Lower leg skin (tissue), 4 donors: ENCODE data around the gene THADA. TPM values are rescaled to one million over a fixed set of nuclear protein-coding genes. Genes with fewer than 3 reads are reported as not detected.
"Not testable (repeated sequence)": the region's sequence is repeated elsewhere in the genome, so short reads cannot be mapped to it uniquely, and the experiment has no call there.

Experiments used
- DNase-seq, 2 donors: peaks; one replicate each; pipeline ENCODE4 v3.0.0-alpha.2; 2019; ENCODE audit warnings: low spot score in 2 of 2
- H3K4me3 ChIP-seq: fragments of 200-600 bp; sonication (generic); 2 replicates; pipeline ENCODE4 v1.5.1; 2017; ENCODE audit warnings: mild to moderate bottlenecking, low read depth; ENCODE audit not compliant: poor library complexity, severe bottlenecking
- POLR2A ChIP-seq, 2 donors: fragments of 450-650 bp; IDR thresholded peaks; one replicate each; pipeline ENCODE4 v1.6.1; 2016 to 2017; ENCODE audit warnings: antibody characterized with exemption in 2 of 2, mild to moderate bottlenecking in 1 of 2, moderate library complexity in 1 of 2
- WGBS, 2 donors: methylation state at CpG; one replicate each; pipeline ENCODE4 v1.1.5; 2018; 5-methylcytosine and 5-hydroxymethylcytosine counted together
- intact Hi-C: fragments of 100-400 bp; cut with DNase I; formaldehyde crosslinking; loops from one replicate; pipeline ENCODE4 v1.15.0; 2023; ENCODE audit warnings: low total_unique reads
- total RNA-seq, 4 donors: library from RNA; depleted of rRNA; stranded (reverse); fragments of >200 nt; gene quantifications; one replicate each; pipeline ENCODE4 v1.1.0, GENCODE V29; 2016
- TF ChIP-seq, protein P1 (sequence below), 3 donors: fragments of 450-650 bp; IDR thresholded peaks; one replicate each; pipeline ENCODE4 v1.5.1; 2016; ENCODE audit warnings: antibody characterized with exemption in 3 of 3, mild to moderate bottlenecking in 3 of 3, moderate library complexity in 2 of 3

Gene THADA
- total RNA-seq, 4 donors from 2014 or later: 19.5 to 26.4 (median 22.2) TPM

DNA sequence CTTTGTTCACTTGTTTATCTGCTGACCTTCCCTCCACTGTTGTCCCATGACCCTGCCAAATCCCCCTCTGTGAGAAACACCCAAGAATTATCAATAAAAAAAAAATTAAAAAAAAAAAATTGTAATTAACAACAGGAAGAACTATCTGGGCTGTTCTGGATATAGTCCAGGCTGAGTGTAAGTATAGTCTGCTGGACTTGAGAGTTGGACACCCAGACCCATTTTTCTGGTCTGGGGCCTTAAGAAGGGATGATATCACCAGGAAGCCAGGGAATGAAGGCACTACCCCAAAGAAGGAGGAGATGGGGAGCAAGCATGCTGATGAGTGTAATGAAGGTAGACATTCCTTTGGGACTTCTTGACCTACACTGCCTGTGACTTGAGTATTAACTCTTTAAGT is 297.3 kb downstream of the THADA start:
- intact Hi-C loops: no loop called here
- no peak overlapping the region for H3K4me3 ChIP-seq
- TF ChIP-seq POLR2A (IDR thresholded peaks at IDR 0.05): no peak
- TF ChIP-seq, protein P1, sequence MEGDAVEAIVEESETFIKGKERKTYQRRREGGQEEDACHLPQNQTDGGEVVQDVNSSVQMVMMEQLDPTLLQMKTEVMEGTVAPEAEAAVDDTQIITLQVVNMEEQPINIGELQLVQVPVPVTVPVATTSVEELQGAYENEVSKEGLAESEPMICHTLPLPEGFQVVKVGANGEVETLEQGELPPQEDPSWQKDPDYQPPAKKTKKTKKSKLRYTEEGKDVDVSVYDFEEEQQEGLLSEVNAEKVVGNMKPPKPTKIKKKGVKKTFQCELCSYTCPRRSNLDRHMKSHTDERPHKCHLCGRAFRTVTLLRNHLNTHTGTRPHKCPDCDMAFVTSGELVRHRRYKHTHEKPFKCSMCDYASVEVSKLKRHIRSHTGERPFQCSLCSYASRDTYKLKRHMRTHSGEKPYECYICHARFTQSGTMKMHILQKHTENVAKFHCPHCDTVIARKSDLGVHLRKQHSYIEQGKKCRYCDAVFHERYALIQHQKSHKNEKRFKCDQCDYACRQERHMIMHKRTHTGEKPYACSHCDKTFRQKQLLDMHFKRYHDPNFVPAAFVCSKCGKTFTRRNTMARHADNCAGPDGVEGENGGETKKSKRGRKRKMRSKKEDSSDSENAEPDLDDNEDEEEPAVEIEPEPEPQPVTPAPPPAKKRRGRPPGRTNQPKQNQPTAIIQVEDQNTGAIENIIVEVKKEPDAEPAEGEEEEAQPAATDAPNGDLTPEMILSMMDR (IDR thresholded peaks at IDR 0.05): no peak
- no peak for DNase-seq

DNA sequence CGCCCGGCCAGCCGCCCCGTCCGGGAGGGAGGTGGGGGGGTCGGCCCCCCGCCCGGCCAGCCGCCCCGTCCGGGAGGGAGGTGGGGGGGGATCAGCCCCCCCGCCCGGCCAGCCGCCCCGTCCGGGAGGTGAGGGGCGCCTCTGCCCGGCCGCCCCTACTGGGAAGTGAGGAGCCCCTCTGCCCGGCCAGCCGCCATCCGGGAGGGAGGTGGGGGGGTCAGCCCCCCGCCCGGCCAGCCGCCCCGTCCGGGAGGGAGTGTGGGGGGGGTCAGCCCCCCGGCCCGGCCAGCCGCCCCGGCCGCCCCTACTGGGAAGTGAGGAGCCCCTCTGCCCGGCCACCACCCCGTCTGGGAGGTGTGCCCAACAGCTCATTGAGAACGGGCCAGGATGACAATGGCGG is 298.1 kb downstream of the THADA start:
- intact Hi-C loops, H3K4me3 ChIP-seq, DNase-seq: not testable (repeated sequence)
- WGBS, 2 donors: no CpG with 5 or more reads among the region's 36 CpGs

DNA sequence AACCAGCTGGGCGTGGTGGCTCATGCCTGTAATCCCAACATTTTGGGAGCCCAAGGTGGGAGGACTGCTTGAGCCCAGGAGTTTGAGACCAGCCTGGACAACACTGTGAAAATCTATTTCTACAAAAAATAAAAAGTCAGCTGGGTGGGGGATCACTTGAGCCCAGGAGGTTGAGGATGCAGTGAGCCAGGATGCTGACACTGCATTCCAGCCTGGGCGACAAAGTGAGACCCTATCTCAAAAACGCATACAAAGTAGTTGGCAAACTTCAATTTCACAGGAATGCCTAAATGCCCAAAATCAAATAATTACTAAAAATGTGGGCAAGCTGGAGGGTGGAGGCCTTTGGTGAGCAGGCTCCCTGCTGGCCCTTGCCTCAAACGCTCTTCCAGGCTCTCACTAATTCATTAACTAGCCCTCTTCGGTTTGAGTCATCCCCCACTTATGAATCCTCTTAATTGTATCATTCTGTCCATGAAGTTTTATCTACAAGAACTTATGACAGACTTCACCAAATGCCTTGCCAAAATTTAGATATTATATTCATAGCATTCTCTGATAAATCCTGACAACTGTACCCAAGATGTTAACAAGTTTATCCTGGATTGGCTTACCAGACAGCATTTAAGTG is 300.8 kb downstream of the THADA start:
- intact Hi-C loops: no loop called here
- no peak for DNase-seq
- no peak for TF ChIP-seq POLR2A (IDR thresholded peaks at IDR 0.05)
- TF ChIP-seq, protein P1 (IDR thresholded peaks at IDR 0.05): no peak
- H3K4me3 ChIP-seq: no peak overlapping the region
- WGBS, 2 donors: 81 to 82% methylated on average over 5 of the region's 5 CpGs

DNA sequence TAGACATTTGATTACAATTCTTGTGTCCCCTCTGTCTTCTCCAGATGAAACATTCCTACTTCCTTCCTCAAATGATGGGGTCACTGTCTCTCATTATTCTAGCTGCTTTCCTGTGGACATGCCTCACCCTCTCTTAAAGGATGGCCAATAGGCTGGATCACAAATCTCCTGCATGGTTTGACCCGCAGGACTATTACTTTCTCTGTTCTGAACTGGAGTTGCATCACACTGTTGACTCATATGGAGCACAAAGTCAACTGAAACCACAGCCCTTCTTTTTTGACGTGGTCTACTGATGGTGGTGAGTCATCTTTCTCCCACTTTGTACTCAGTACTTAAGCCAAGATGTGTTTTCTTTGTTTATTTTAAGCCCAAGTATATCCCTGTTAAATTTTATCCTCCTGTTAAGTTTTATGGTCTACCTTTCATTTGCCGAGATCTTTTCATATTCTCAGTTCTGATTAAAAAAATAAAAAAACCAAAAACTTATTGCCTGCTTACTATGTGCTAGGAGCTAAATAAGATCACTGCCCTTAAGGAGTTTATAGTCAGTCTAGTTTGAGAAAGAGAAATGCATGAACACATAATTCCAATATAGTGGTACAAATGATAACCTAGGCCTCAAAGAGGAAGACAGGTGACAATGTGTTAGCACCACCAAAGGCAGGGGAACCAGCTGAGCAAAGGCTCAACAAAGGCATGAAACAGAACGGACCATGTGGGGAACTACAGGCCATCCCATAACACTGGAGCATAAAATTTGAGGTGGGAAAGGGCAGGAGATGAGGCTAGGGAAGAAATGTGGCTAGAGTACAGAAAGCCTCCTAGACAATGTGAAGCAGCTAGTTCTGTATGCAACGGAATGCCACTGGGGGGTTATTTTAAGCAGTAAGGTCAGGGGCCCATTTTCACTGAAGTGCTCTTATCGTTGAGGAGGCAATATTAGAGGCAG is 301.8 kb downstream of the THADA start:
- 60 to 62% methylated on average over 6 of the region's 6 CpGs for WGBS, 2 donors
- TF ChIP-seq POLR2A (IDR thresholded peaks at IDR 0.05): no peak
- TF ChIP-seq, protein P1 (IDR thresholded peaks at IDR 0.05): no peak
- H3K4me3 ChIP-seq: no peak overlapping the region
- intact Hi-C loops: no loop called here
- DNase-seq: peak in 1 of 2 donors; percentile 78

DNA sequence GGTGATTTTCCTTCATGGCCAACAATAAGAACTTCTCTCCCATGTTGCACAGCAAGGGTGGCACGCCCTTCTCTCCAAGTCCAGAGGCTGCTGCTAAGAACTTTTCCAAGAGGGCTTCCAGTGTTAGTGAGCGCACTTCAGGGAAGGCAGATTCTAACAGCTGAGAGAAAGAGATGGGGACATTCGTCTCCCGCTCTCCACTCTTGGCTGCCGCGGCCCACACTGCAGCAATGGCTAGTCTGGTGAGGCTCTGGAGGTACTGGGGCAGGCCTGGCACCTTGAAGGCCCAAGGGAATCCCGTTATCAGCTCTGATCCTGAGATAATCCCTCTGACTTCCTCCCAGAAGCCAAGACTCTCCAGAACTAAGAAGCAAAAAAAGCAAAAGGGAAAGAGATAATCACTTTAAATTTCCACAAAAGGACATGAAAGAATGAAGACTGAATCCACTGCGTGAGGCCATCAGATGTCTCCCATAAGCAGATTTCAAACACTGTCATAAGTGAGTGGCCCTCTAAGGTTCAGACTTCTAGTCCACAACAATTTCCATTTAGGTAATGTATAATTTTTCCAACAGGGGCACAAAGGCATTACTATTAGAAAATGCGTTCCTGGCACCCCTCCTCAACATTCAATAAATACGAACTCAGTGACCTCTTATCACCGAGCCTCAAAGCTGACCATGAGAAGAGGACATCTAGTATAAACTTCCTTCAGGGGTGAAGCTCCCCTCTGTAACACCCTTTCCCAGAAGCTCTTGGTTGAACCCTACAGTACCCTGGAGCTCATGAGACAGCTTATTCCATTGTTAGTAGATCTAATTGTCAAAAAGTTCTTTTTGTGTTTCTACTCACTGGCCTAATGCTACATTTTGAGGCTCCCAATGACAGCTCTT is 302.7 kb downstream of the THADA start:
- whole genome bisulfite sequencing, 2 donors: 92 to 96% methylated on average over 11 of the region's 11 CpGs
- intact Hi-C loops: no loop called here
- H3K4me3 ChIP-seq: no peak overlapping the region
- no peak for DNase-seq
- TF ChIP-seq POLR2A (IDR thresholded peaks at IDR 0.05): no peak
- TF ChIP-seq, protein P1 (IDR thresholded peaks at IDR 0.05): no peak
